T-cell (primary cell): ENCODE measurements around the gene MRPS27. TPM values are rescaled to one million over a fixed set of nuclear protein-coding genes. Genes with fewer than 3 reads are reported as not detected.
A peak's percentile ranks its signal among the peaks of the same experiment; 100 is the strongest.

Experiments
- ATAC-seq, 4 experiments: fragments of 200-7000 bp in 3 of 4; fragments of 150-1000 bp in 1 of 4; cut with Tn5 transposase; replicated peaks in 1 of 4; 1 replicate in 3 of 4; 2 replicates in 1 of 4; pipeline ENCODE4 v1.10.0; 2021; ENCODE audit warnings: moderate library complexity in 3 of 4, mild to moderate bottlenecking in 2 of 4, moderate number of reproducible peaks in 1 of 4
- CTCF ChIA-PET, 2 donors: fragments of 300-600 bp; sonication (Branson Sonifier 250); formaldehyde crosslinking; loops; one replicate each; lab custom pipeline; 2022; ENCODE audit warnings: antibody characterized with exemption in 2 of 2; lab: Charles Lee
- POLR2A ChIA-PET, 2 donors: fragments of 300-600 bp; sonication (Branson Sonifier 250); formaldehyde crosslinking; loops; one replicate each; lab custom pipeline; 2022; ENCODE audit warnings: antibody characterized with exemption in 2 of 2; lab: Charles Lee
- DNase-seq, 35 experiments: peaks; one replicate each; pipeline versions ENCODE4 v3.0.0 to v3.0.0-alpha.2; 2013 to 2023
- H3K27ac ChIP-seq: one replicate; pipeline ENCODE4 v1.5.1; 2013; ENCODE audit warnings: low read length
- H3K27me3 ChIP-seq, 2 experiments: replicated peaks in 1 of 2; 1 replicate in 1 of 2; 2 replicates in 1 of 2; pipeline versions ENCODE4 v1.6.1 to v1.7.0; 2013; ENCODE audit warnings: low read length in 1 of 2, mixed read lengths in 1 of 2; ENCODE audit not compliant: control insufficient read depth in 2 of 2, insufficient read depth in 2 of 2; ENCODE audit errors: extremely low read depth in 1 of 2
- H3K36me3 ChIP-seq, 2 donors: 1 replicate in 1 of 2; 2 replicates in 1 of 2; pipeline versions ENCODE4 v1.6.1 to v1.7.0; 2013; ENCODE audit warnings: low read length in 1 of 2; ENCODE audit not compliant: control insufficient read depth in 2 of 2, insufficient read depth in 1 of 2; ENCODE audit errors: extremely low read depth in 1 of 2
- H3K4me1 ChIP-seq, 2 experiments: 1 replicate in 1 of 2; 2 replicates in 1 of 2; pipeline versions ENCODE4 v1.6.1 to v1.7.0; 2013; ENCODE audit warnings: low read length in 2 of 2, mixed read lengths in 1 of 2; ENCODE audit not compliant: insufficient read depth in 2 of 2, control insufficient read depth in 1 of 2; ENCODE audit errors: extremely low read depth in 1 of 2
- H3K4me3 ChIP-seq, 2 donors: 1 replicate in 1 of 2; 2 replicates in 1 of 2; pipeline versions ENCODE4 v1.5.1 to v1.7.0; 2013; ENCODE audit warnings: mild to moderate bottlenecking in 2 of 2, low read length in 1 of 2, moderate library complexity in 1 of 2; ENCODE audit not compliant: control insufficient read depth in 1 of 2; ENCODE audit errors: extremely low read depth in 1 of 2
- H3K9me3 ChIP-seq: 2 replicates; pipeline ENCODE4 v1.7.0; 2013
- H3K27ac Mint-ChIP-seq, 2 donors: one replicate each; pipeline ENCODE4 v1.8.0; 2020 to 2021; ENCODE audit warnings: mild to moderate bottlenecking in 2 of 2, mixed read lengths in 2 of 2
- H3K27me3 Mint-ChIP-seq, 2 donors: one replicate each; pipeline ENCODE4 v1.8.0; 2021 to 2022; ENCODE audit warnings: mixed read lengths in 2 of 2
- H3K36me3 Mint-ChIP-seq: one replicate; pipeline ENCODE4 v1.8.0; 2021; ENCODE audit warnings: mixed read lengths
- H3K4me1 Mint-ChIP-seq, 3 donors: one replicate each; pipeline ENCODE4 v1.8.0; 2020 to 2022; ENCODE audit warnings: mixed read lengths in 3 of 3, mild to moderate bottlenecking in 1 of 3
- H3K4me3 Mint-ChIP-seq, 3 donors: one replicate each; pipeline ENCODE4 v1.8.0; 2020 to 2022; ENCODE audit warnings: mild to moderate bottlenecking in 3 of 3, mixed read lengths in 3 of 3, moderate library complexity in 3 of 3
- H3K9me3 Mint-ChIP-seq, 3 donors: one replicate each; pipeline ENCODE4 v1.8.0; 2020 to 2022; ENCODE audit warnings: mixed read lengths in 3 of 3
- WGBS: methylation state at CpG from one replicate; pipeline ENCODE4 v1.1.5; 2013; ENCODE audit warnings: missing lambda C conversion rate; ENCODE audit not compliant: insufficient coverage; 5-methylcytosine and 5-hydroxymethylcytosine counted together
- total RNA-seq, 35 experiments: library from RNA in 6 of 35; stranded (reverse) in 6 of 35; fragments of 120-200 nt in 1 of 35; gene quantifications; one replicate each; pipeline versions ENCODE4 v1.2.1 to v1.2.4 and lab custom pipeline; 2013 to 2026

The MRPS27 gene
- total RNA-seq, 5 donors from 2014 or later (not counting 1 experiment from before 2014, with no cell fraction given): 34.4 to 43.3 (median 39.7) TPM

DNA sequence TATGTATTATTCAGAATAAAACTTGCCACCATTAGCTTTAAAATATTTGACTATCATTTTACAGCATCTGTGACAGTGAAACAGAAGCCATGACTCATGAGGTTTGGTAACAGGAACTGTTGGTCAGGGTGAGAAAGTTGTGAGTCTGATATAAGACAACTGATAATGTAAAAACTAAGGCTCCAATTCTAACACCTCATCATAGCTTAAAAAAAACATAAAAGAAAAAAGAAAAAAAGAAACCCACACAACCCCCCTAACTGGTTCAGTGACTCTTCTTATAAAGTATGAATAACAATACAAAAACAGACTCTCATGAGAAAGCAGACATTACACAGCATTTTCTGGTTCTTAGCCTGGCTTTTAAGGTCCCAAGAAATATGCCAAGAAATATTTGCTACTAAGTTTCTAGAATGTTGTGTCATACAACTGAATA is 85.8 kb downstream of the MRPS27 start:
- peaks cover 46 to 53% (median 51%) of the 10 kb centered on the region in 3 donors for H3K4me1 Mint-ChIP-seq
- no peak overlapping the region for H3K27ac Mint-ChIP-seq
- no peaks in the 10 kb centered on the region for H3K9me3 Mint-ChIP-seq
- Histone ChIP-seq H3K27me3 (no peaks in the 10 kb centered on the region), H3K9me3 (no peaks in the 10 kb centered on the region), H3K4me1 (peaks cover 14 to 19% of the 10 kb centered on the region in 2 experiments), H3K27ac (no peak overlapping the region), H3K36me3 (peaks cover 0 to 12% of the 10 kb centered on the region in 2 donors), H3K4me3 (no peak overlapping the region)
- peak; percentile 80 to 91 (median 86) for ATAC-seq
- H3K4me3 Mint-ChIP-seq: no peak overlapping the region
- ChIA-PET CTCF (interaction anchor here in 1 of 2 donors (0.6 to 1.9 kb wide), 4 partner anchors 11 to 95 kb away, joined by 3 to 9 read pairs (median 4); no protein-coding TSS in a partner anchor), POLR2A (interaction anchor here (0.6 to 0.7 kb wide), 2 partner anchors 622 to 762 kb away, joined by 3 to 4 read pairs; no protein-coding TSS in a partner anchor)
- H3K36me3 Mint-ChIP-seq: peaks cover 52% of the 10 kb centered on the region
- H3K27me3 Mint-ChIP-seq: no peaks in the 10 kb centered on the region
- DNase-seq: peak in 12 of 35 experiments; percentile 3 to 78 (median 9)

DNA sequence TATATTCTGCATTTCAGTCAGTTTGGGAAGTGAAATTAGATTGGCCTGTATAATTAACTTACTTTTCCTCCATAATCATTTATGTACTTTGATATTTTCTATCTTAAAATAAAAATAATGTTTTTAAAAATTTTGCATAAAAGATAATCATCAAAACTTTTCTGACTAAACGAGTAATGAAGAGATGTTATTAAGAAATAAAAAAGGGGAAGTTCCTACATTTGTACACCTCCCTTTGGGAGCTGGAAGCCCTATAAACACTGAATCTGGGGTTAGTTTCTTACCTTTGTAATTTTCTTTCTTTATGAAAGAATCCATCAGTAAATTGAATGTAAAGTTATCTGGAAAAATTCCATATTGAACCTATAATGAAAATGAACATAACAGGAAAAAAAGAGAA is 86.2 kb downstream of the MRPS27 start:
- H3K9me3 Mint-ChIP-seq: no peaks in the 10 kb centered on the region
- WGBS: no CpG with 5 or more reads among the region's 1 CpG
- H3K27ac ChIP-seq: no peak overlapping the region
- H3K27me3 Mint-ChIP-seq: no peaks in the 10 kb centered on the region
- H3K4me1 Mint-ChIP-seq: peaks cover 46 to 53% (median 51%) of the 10 kb centered on the region in 3 donors
- H3K9me3 ChIP-seq: no peaks in the 10 kb centered on the region
- H3K4me1 ChIP-seq: peaks cover 14 to 19% of the 10 kb centered on the region in 2 experiments
- ATAC-seq (no peak), DNase-seq (no peak)
- no peaks in the 10 kb centered on the region for H3K27me3 ChIP-seq
- peaks cover 51% of the 10 kb centered on the region for H3K36me3 Mint-ChIP-seq
- CTCF ChIA-PET: interaction anchor here in 1 of 2 donors (0.6 to 1.9 kb wide), 3 partner anchors 11 to 95 kb away, joined by 3 to 9 read pairs (median 4); no protein-coding TSS in a partner anchor
- H3K36me3 ChIP-seq: peaks cover 0 to 12% of the 10 kb centered on the region in 2 donors
- POLR2A ChIA-PET: interaction anchor here (0.6 to 0.7 kb wide), 2 partner anchors 623 to 761 kb away, joined by 3 to 4 read pairs; no protein-coding TSS in a partner anchor
- no peak overlapping the region for H3K4me3 ChIP-seq
- no peak overlapping the region for H3K27ac Mint-ChIP-seq
- no peak overlapping the region for H3K4me3 Mint-ChIP-seq

DNA sequence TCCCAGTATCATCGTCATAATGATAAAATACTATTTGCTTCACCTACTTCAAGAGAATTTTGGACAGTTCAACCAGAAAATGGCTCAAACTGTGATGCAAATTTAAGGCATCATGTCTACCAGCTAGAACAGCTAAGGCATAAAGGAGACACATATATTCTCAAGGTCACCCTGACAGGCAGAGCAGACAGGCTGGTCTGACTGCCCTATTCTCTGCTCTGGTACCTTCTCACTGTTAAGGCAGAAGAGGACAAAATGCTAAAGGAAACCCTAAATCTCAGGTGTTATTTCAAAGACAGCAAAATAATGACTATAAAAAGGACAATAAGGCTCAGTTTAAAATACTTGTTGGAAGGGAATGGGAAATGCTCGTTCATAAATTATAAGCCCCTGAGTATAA is 87.2 kb downstream of the MRPS27 start:
- peak in 1 of 35 experiments; percentile 4 for DNase-seq
- no peaks in the 10 kb centered on the region for H3K27me3 Mint-ChIP-seq
- Histone ChIP-seq H3K27me3 (no peaks in the 10 kb centered on the region), H3K4me3 (no peak overlapping the region), H3K27ac (no peak overlapping the region), H3K36me3 (peaks cover 0 to 11% of the 10 kb centered on the region in 2 donors), H3K9me3 (no peaks in the 10 kb centered on the region), H3K4me1 (peaks cover 14 to 19% of the 10 kb centered on the region in 2 experiments)
- no peak for ATAC-seq
- ChIA-PET CTCF (interaction anchor here in 1 of 2 donors (0.6 kb wide), 1 partner anchor 36 kb away, joined by 3 read pairs; no protein-coding TSS in a partner anchor), POLR2A (no interaction called here)
- H3K4me3 Mint-ChIP-seq: peak overlapping the region in 2 of 3 donors; percentile 47 to 48
- H3K4me1 Mint-ChIP-seq: peaks cover 46 to 53% (median 51%) of the 10 kb centered on the region in 3 donors
- no peak overlapping the region for H3K27ac Mint-ChIP-seq
- H3K36me3 Mint-ChIP-seq: peaks cover 45% of the 10 kb centered on the region
- H3K9me3 Mint-ChIP-seq: no peaks in the 10 kb centered on the region
- WGBS: 60% methylated on average over 1 of the region's 2 CpGs

DNA sequence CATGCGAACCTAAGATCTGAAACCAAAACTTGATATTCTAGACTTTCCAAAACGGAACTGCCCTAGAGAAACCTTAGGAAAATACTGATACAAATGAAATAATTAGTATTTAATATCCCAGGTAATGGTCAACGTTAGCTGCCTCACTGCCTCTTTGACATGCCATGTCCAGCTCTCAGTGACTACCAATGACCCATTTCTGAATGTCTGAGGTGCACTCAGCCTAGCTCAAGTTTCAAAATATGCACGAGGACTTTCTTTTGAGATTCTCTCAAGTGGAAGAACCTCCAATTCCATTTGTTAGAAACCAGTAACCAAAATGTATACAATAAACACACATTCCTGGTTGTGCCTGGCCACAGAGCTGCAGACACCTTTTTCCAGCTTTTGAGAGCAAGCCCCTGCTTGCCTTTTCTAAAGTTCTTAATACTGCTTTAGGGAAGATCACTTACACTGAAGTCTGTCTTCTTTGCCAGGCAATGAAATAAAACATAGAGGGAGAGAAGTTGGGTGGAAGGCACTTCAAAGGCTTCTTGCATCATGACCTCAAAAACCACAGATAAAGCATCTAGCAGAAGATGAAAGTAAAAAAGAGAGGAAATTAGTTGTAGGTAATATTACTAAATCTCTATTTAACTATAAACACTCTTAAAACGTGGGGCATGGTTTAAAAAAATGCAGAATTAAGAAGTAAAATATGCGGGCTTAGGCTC is 87.9 kb downstream of the MRPS27 start:
- Histone ChIP-seq H3K27ac (no peak overlapping the region), H3K4me3 (no peak overlapping the region), H3K9me3 (no peaks in the 10 kb centered on the region), H3K27me3 (no peaks in the 10 kb centered on the region), H3K36me3 (peaks cover 0 to 8% of the 10 kb centered on the region in 2 donors), H3K4me1 (peaks cover 14 to 19% of the 10 kb centered on the region in 2 experiments)
- POLR2A ChIA-PET: interaction anchor here in 1 of 2 donors (0.5 kb wide), 1 partner anchor 941 kb away, joined by 3 read pairs; no protein-coding TSS in a partner anchor
- no peaks in the 10 kb centered on the region for H3K27me3 Mint-ChIP-seq
- CTCF ChIA-PET: interaction anchor here in 1 of 2 donors (0.6 kb wide), 1 partner anchor 36 kb away, joined by 3 read pairs; no protein-coding TSS in a partner anchor
- 88% methylated on average over 1 of the region's 6 CpGs for WGBS
- ATAC-seq (peak in 3 of 4 experiments; percentile 38 to 70 (median 42)), DNase-seq (peak in 8 of 35 experiments; percentile 1 to 67 (median 6))
- peaks cover 45% of the 10 kb centered on the region for H3K36me3 Mint-ChIP-seq
- no peaks in the 10 kb centered on the region for H3K9me3 Mint-ChIP-seq
- H3K27ac Mint-ChIP-seq: no peak overlapping the region
- peak overlapping the region; percentile 14 to 48 (median 47) for H3K4me3 Mint-ChIP-seq
- H3K4me1 Mint-ChIP-seq: peaks cover 46 to 53% (median 53%) of the 10 kb centered on the region in 3 donors

DNA sequence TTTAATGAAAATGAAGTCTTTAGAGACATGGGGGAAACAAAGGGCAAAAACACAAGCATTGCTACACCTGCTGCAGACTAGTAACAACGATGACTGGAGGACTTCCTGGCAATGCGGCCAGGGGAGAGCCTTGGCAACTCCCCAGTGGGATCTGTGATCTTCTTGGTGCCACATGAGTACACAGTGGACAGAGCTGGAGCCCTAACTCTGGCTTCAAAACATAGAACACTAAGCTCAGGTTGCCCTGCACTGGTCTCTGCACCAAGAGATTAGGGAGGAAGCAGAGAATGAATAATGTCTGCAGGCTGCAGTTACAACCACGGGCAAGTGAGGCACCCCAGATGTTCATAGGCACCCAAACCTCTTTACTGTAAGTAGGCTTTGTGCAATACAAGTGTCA is 91.1 kb downstream of the MRPS27 start:
- ChIA-PET POLR2A (interaction anchor here (0.6 to 0.7 kb wide), 3 partner anchors 88 to 662 kb away, joined by 3 to 15 read pairs (median 7); no protein-coding TSS in a partner anchor), CTCF (interaction anchor here in 1 of 2 donors (0.7 kb wide), 2 partner anchors 52 to 775 kb away, joined by 3 to 5 read pairs; no protein-coding TSS in a partner anchor)
- 87% methylated on average over 3 of the region's 3 CpGs for WGBS
- H3K36me3 Mint-ChIP-seq: peaks cover 55% of the 10 kb centered on the region
- Histone ChIP-seq H3K9me3 (no peaks in the 10 kb centered on the region), H3K4me3 (no peak overlapping the region), H3K36me3 (peaks cover 7 to 35% of the 10 kb centered on the region in 2 donors), H3K4me1 (peaks cover 14% of the 10 kb centered on the region in 2 experiments), H3K27me3 (no peaks in the 10 kb centered on the region), H3K27ac (no peak overlapping the region)
- no peak overlapping the region for H3K4me3 Mint-ChIP-seq
- no peaks in the 10 kb centered on the region for H3K9me3 Mint-ChIP-seq
- ATAC-seq: no peak
- no peak overlapping the region for H3K27ac Mint-ChIP-seq
- no peaks in the 10 kb centered on the region for H3K27me3 Mint-ChIP-seq
- DNase-seq: no peak
- H3K4me1 Mint-ChIP-seq: peaks cover 23 to 31% (median 26%) of the 10 kb centered on the region in 3 donors

DNA sequence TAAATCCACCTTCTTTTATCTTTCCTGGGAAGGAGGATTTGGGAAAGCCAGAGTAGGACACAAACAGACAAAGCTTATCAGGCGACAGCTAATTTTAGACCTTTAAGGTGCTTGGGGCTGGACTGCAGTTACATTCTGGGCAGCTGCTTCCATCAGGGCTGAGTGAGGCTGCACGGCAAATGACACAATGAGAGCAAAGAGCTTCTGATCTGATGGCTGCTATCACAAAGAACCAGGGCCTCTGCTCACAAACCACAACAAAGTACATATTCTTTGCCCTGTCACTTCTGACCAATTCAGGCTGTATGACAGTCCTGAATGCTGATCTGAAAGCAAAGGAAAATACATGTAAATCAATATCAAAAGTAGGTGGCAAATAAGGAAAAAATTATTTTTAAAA is 93.1 kb downstream of the MRPS27 start:
- no peak overlapping the region for H3K27ac Mint-ChIP-seq
- Histone ChIP-seq H3K9me3 (no peaks in the 10 kb centered on the region), H3K36me3 (peaks cover 13 to 53% of the 10 kb centered on the region in 2 donors), H3K4me3 (no peak overlapping the region), H3K4me1 (peaks cover 1 to 5% of the 10 kb centered on the region in 2 experiments), H3K27me3 (no peaks in the 10 kb centered on the region), H3K27ac (no peak overlapping the region)
- peaks cover 7 to 16% (median 9%) of the 10 kb centered on the region in 3 donors for H3K4me1 Mint-ChIP-seq
- ATAC-seq (no peak), DNase-seq (no peak)
- CTCF ChIA-PET: no interaction called here
- no peaks in the 10 kb centered on the region for H3K27me3 Mint-ChIP-seq
- H3K9me3 Mint-ChIP-seq: no peaks in the 10 kb centered on the region
- POLR2A ChIA-PET: no interaction called here
- 91% methylated on average over 2 of the region's 2 CpGs for WGBS
- no peak overlapping the region for H3K4me3 Mint-ChIP-seq
- H3K36me3 Mint-ChIP-seq: peaks cover 73% of the 10 kb centered on the region
